ENCODE results near the gene TMPRSS7. TPM values are rescaled to one million over a fixed set of nuclear protein-coding genes. Genes with fewer than 3 reads are reported as not detected.

The TMPRSS7 gene
- total RNA-seq, 4 donors from 2014 or later: not detected

DNA sequence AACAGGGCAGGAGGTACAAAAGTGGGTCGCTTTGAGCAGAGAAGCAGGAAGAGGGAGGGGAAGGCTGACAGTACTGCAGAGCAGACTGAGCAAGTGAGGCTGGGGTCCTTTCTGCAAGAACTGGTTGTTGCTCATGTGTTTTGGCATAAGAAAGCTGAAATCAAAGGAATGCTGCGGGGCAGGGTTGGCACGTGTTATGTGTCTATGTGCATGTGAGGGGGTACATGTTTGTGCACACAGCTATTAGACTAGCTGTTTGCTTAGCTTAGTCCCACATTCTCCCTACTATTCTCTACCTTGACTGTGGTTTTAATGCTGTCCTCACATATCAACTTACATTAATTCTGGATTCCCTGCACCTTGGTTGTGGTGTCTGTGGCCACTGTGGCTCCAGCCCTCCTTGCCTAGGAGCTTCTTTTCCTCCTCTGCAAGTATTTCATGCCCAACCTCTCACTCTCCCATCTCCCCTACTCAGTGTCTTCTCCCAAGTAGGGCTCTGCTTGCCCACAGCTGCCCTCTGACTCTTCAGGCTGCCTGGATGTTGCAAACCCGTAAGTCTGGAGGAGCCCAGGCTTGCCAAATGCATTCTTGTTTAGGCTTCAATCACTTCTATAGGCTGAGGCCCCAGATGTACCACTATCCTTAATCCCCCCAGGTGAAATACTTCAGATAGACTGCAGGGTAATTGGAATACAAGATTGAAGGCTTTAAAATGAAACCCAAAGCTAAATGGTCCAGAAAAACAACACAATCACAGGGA, 31.0 kb upstream of the TMPRSS7 start:
- no peak overlapping the region for H3K4me3 ChIP-seq
- H3K9me3 ChIP-seq: no peaks in the 10 kb centered on the region
- intact Hi-C loops (cut with DNase I): no loop called here
- TF ChIP-seq, protein P1, sequence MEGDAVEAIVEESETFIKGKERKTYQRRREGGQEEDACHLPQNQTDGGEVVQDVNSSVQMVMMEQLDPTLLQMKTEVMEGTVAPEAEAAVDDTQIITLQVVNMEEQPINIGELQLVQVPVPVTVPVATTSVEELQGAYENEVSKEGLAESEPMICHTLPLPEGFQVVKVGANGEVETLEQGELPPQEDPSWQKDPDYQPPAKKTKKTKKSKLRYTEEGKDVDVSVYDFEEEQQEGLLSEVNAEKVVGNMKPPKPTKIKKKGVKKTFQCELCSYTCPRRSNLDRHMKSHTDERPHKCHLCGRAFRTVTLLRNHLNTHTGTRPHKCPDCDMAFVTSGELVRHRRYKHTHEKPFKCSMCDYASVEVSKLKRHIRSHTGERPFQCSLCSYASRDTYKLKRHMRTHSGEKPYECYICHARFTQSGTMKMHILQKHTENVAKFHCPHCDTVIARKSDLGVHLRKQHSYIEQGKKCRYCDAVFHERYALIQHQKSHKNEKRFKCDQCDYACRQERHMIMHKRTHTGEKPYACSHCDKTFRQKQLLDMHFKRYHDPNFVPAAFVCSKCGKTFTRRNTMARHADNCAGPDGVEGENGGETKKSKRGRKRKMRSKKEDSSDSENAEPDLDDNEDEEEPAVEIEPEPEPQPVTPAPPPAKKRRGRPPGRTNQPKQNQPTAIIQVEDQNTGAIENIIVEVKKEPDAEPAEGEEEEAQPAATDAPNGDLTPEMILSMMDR (IDR thresholded peaks at IDR 0.05): no peak
- TF ChIP-seq POLR2A (IDR thresholded peaks at IDR 0.05): no peak
- DNase-seq: no peak
- no peak overlapping the region for H3K27ac ChIP-seq
- 45 to 54% methylated on average over 4 of the region's 4 CpGs for WGBS, 2 donors
- H3K36me3 ChIP-seq: no peaks in the 10 kb centered on the region
- peaks cover 8 to 20% (median 10%) of the 10 kb centered on the region in 3 donors for H3K4me1 ChIP-seq
- peaks cover 0 to 33% (median 0%) of the 10 kb centered on the region in 4 donors for H3K27me3 ChIP-seq

DNA sequence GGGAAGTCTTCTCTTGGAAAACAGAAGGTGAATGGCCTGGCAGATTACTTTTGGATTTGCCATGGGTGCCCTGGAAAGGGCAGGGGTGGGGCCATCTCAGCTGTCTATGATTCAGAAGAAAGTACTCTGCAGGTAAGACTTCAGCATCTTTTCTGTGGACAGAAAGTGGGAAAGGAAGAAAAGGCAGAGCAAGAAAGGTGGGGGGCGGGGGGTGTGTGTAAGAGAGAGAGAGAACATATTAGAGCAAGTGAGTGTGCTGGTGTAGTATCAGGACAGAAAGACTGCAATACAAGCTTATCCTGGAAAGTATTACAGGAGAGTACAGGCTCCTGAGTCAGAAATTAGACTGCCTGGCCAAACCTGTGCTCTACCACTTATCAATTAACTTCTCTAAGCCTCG, 30.3 kb upstream of the TMPRSS7 start:
- Histone ChIP-seq H3K27ac (no peak overlapping the region), H3K36me3 (no peaks in the 10 kb centered on the region), H3K27me3 (peaks cover 0 to 26% (median 0%) of the 10 kb centered on the region in 4 donors), H3K4me3 (no peak overlapping the region), H3K4me1 (peaks cover 3 to 13% (median 4%) of the 10 kb centered on the region in 3 donors), H3K9me3 (no peaks in the 10 kb centered on the region)
- TF ChIP-seq POLR2A (IDR thresholded peaks at IDR 0.05): no peak
- TF ChIP-seq, protein P1 (IDR thresholded peaks at IDR 0.05): no peak
- intact Hi-C loops (cut with DNase I): no loop called here
- WGBS, 2 donors: 63 to 81% methylated on average over 2 of the region's 2 CpGs
- DNase-seq: no peak

DNA sequence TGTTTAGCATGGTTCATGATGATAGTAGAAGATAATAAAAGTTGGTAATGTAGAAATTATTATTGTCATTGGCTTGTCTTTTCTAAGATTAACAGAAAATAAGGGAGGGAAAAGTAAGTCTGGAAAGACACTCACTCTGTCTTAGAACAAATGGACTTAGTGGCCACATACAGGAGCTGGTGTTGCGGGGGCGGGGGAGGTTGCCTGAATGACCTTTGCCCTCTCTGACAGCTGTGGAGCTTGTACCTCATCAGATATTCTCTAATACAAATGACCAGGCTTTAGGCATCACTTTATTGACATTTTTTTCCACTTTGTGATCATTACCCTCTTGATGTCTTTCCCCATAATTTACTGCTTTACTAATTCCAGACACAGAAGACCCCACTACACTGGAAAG, 29.9 kb upstream of the TMPRSS7 start:
- no peak for TF ChIP-seq POLR2A (IDR thresholded peaks at IDR 0.05)
- TF ChIP-seq, protein P1 (IDR thresholded peaks at IDR 0.05): no peak
- Histone ChIP-seq H3K4me3 (no peak overlapping the region), H3K36me3 (no peaks in the 10 kb centered on the region), H3K9me3 (no peaks in the 10 kb centered on the region), H3K4me1 (peaks cover 0 to 8% (median 3%) of the 10 kb centered on the region in 3 donors), H3K27me3 (peaks cover 0 to 21% (median 0%) of the 10 kb centered on the region in 4 donors), H3K27ac (no peak overlapping the region)
- DNase-seq: no peak
- WGBS, 2 donors: 93 to 97% methylated on average over 2 of the region's 2 CpGs
- intact Hi-C loops (cut with DNase I): no loop called here

DNA sequence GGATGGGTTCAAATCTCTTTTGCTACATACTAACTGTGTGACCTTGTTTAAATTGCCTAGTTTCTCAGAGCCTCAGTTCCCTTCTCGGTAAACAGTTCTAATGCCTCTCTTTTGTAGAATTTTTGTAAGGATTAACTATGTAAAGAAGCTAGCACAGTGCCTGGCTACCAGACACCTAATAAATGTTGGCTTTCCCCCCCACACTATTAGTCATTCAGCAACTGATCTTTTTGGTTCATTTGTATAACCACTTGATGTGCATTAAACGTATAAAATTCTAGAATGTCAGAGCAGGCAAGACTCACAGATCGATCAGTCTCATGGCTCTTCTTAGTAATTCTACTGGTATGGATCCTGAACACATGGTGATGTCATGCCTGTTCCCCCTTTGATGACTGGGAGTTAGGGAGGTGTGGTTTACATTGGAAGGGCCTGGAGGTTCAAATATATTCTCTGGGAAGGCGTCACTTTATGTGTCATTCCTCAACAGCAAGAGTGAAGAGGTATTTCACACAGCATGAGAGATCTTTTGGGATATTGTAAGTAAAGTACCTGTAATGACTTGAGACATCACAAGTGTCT, 29.4 kb upstream of the TMPRSS7 start:
- H3K4me3 ChIP-seq: no peak overlapping the region
- DNase-seq: no peak
- H3K36me3 ChIP-seq: no peaks in the 10 kb centered on the region
- no peak overlapping the region for H3K27ac ChIP-seq
- peaks cover 0 to 16% (median 0%) of the 10 kb centered on the region in 4 donors for H3K27me3 ChIP-seq
- H3K9me3 ChIP-seq: no peaks in the 10 kb centered on the region
- no peak for TF ChIP-seq POLR2A (IDR thresholded peaks at IDR 0.05)
- intact Hi-C loops (cut with DNase I): no loop called here
- peaks cover 0 to 7% (median 3%) of the 10 kb centered on the region in 3 donors for H3K4me1 ChIP-seq
- WGBS, 2 donors: 50 to 89% methylated on average over 4 of the region's 4 CpGs

DNA sequence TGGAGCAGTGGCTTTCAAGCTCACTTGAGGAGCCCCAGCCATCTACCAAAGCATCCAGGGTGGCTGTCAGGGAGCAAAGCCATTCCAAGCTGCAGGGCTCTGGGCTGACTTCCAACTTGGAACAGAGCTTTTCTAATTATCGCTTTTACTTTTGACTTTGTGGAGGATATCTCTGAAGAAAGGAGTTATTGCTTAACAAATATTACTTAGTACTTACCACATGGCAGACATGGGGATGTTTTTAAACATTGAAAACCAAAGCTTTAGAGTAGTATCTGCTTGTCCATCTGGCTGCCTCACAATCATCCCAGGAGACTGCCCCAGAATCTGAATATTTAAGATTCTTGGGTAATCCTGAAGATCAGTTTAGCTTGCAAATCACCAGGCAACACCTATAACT, 26.9 kb upstream of the TMPRSS7 start:
- TF ChIP-seq, protein P1 (IDR thresholded peaks at IDR 0.05): no peak
- no peak for TF ChIP-seq POLR2A (IDR thresholded peaks at IDR 0.05)
- no peak overlapping the region for H3K4me3 ChIP-seq
- no peak overlapping the region for H3K27ac ChIP-seq
- no peaks in the 10 kb centered on the region for H3K27me3 ChIP-seq
- no peaks in the 10 kb centered on the region for H3K9me3 ChIP-seq
- no peaks in the 10 kb centered on the region for H3K36me3 ChIP-seq
- intact Hi-C loops (cut with DNase I): no loop called here
- DNase-seq: no peak
- H3K4me1 ChIP-seq: peaks cover 0 to 15% (median 6%) of the 10 kb centered on the region in 3 donors
- 15 to 58% methylated on average over 1 of the region's 1 CpG for WGBS, 2 donors
